Ascending aorta (tissue), 2 donors: Measurements from ENCODE around the gene PTPRK. TPM values are rescaled to one million over a fixed set of nuclear protein-coding genes. Genes with fewer than 3 reads are reported as not detected.

Source experiments
- DNase-seq, 2 donors: peaks; one replicate each; pipeline ENCODE4 v3.0.0-alpha.2; 2019; ENCODE audit warnings: low spot score in 2 of 2
- H3K27ac ChIP-seq, 2 donors: fragments of 200-600 bp; sonication (generic); one replicate each; pipeline ENCODE4 v1.5.1; 2016 to 2017; ENCODE audit warnings: mild to moderate bottlenecking in 1 of 2
- H3K27me3 ChIP-seq: fragments of 200-600 bp; sonication (generic); one replicate; pipeline ENCODE4 v1.5.1; 2017
- H3K36me3 ChIP-seq, 2 donors: fragments of 200-600 bp; sonication (generic); one replicate each; pipeline ENCODE4 v1.5.1; 2016
- H3K4me1 ChIP-seq, 2 donors: fragments of 200-600 bp; sonication (generic); one replicate each; pipeline ENCODE4 v1.5.1; 2016 to 2017; ENCODE audit warnings: mild to moderate bottlenecking in 1 of 2
- H3K4me3 ChIP-seq, 2 donors: fragments of 200-600 bp; sonication (generic); one replicate each; pipeline ENCODE4 v1.5.1; 2016 to 2017; ENCODE audit warnings: mild to moderate bottlenecking in 1 of 2
- H3K9me3 ChIP-seq, 2 donors: fragments of 200-600 bp; sonication (generic); one replicate each; pipeline ENCODE4 v1.5.1; 2016
- CTCF ChIP-seq, 3 experiments: fragments of 200-600 bp in 2 of 3; fragments of 450-650 bp in 1 of 3; sonication (generic) in 2 of 3; IDR thresholded peaks; one replicate each; pipeline ENCODE4 v1.5.1; 2016 to 2019; ENCODE audit warnings: antibody characterized with exemption in 3 of 3, mild to moderate bottlenecking in 1 of 3, moderate library complexity in 1 of 3
- intact Hi-C: fragments of 100-400 bp; cut with DNase I; formaldehyde crosslinking; loops from one replicate; pipeline ENCODE4 v1.15.1; 2023
- total RNA-seq: library from RNA; depleted of rRNA; stranded (reverse); fragments of >200 nt; gene quantifications from one replicate; pipeline ENCODE4 v1.1.0, GENCODE V29; 2016

The PTPRK gene
- total RNA-seq, 1 donor from 2014 or later, result 73.1 TPM

- Histone ChIP-seq H3K27me3 (no peaks in the 10 kb centered on the region), H3K4me1 (no peaks in the 10 kb centered on the region), H3K4me3 (no peak overlapping the region), H3K9me3 (no peaks in the 10 kb centered on the region), H3K36me3 (no peaks in the 10 kb centered on the region), H3K27ac (no peak overlapping the region)
- intact Hi-C loops, result no loop called here
- no peak for DNase-seq
- no peak for TF ChIP-seq CTCF (IDR thresholded peaks at IDR 0.05)
These were observed 197.4 kb downstream of the PTPRK start for GRCh38 chr6:128323011-128323410.

DNA sequence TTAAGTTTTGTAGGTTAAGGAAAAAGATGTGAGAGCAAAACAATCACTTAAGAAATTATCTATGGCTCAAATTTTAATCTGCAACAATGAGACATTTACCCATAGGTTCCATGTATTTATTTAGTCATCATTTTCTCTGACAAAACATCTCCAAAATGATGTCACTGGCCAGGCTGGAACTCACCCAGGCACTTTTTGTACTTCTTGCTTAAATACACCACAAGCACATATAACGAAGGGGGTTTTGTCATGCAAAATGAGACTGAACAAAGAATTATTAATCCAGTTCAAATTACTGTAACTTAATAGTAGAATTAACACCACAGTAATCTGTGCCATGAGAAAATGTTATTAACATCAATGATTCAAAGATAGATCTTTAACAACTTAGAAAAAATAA lies 200.5 kb downstream of the PTPRK start:
- Histone ChIP-seq H3K36me3 (no peaks in the 10 kb centered on the region), H3K27ac (no peak overlapping the region), H3K9me3 (no peaks in the 10 kb centered on the region), H3K4me3 (no peak overlapping the region), H3K27me3 (no peaks in the 10 kb centered on the region), H3K4me1 (no peaks in the 10 kb centered on the region)
- intact Hi-C loops, result no loop called here
- no peak for DNase-seq
- no peak for TF ChIP-seq CTCF (IDR thresholded peaks at IDR 0.05)

- Histone ChIP-seq H3K27ac (no peak overlapping the region), H3K36me3 (no peaks in the 10 kb centered on the region), H3K4me3 (no peak overlapping the region), H3K4me1 (no peaks in the 10 kb centered on the region), H3K9me3 (no peaks in the 10 kb centered on the region), H3K27me3 (no peaks in the 10 kb centered on the region)
- TF ChIP-seq CTCF (IDR thresholded peaks at IDR 0.05), result no peak
- DNase-seq, result no peak
- intact Hi-C loops, result no loop called here
These were observed 201.2 kb downstream of the PTPRK start for GRCh38 chr6:128319157-128319556.

DNA sequence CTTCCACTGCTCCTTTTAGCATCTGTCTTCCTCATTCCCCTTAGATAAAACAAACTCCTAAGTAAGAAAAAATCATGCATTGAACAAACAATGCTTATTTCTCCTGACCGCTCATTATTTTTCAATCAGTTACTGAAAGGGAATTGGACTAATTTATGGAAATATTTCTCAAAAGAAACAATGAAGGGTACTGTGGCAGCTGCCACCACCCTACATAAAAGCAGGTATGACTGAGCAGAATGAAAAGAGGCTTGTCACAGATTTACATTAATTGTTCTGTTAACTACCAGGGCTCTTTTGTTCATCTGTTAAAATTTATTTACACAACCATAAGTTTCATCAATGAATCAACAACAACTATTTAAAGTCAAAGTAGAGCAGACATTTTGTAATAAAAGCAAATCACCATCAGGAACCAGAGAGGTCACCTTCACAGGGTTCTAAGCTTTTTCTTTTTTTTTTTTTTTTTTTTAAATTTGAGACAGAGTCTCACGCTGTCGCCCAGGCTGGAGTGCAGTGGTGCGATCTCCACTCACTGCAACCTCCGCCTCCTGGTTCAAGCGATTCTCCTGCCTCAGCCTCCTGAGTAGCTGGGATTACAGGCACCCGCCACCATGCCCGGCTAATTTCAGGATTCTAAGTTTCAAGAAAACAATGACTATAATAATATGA lies 204.0 kb downstream of the PTPRK start:
- no peaks in the 10 kb centered on the region for H3K4me1 ChIP-seq
- DNase-seq, result no peak
- TF ChIP-seq CTCF (IDR thresholded peaks at IDR 0.05), result no peak
- H3K27ac ChIP-seq, result no peak overlapping the region
- no peaks in the 10 kb centered on the region for H3K27me3 ChIP-seq
- no peaks in the 10 kb centered on the region for H3K9me3 ChIP-seq
- H3K4me3 ChIP-seq, result no peak overlapping the region
- H3K36me3 ChIP-seq, result no peaks in the 10 kb centered on the region
- intact Hi-C loops, result no loop called here

DNA sequence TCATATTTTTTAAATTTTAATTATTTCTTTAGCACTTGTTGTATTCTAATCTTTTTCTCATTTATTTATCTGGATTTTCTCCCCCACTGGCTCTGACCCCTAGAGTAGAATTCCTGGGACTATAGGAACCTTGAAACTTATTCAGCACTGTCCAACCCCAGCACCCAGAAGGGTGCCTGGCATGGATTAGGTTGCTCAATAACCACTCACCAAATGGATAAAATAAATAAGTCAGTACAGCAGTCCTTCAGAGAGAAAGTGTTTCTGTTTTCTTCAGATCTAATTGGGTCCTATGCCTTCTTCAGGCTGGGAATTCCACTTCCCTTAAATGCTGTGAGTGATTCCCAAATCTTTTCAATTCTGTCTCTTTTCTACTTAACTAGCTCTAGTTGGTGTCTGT lies 206.2 kb downstream of the PTPRK start:
- intact Hi-C loops, result no loop called here
- Histone ChIP-seq H3K4me3 (no peak overlapping the region), H3K27ac (no peak overlapping the region), H3K36me3 (no peaks in the 10 kb centered on the region), H3K27me3 (no peaks in the 10 kb centered on the region), H3K4me1 (no peaks in the 10 kb centered on the region), H3K9me3 (no peaks in the 10 kb centered on the region)
- TF ChIP-seq CTCF (IDR thresholded peaks at IDR 0.05), result no peak
- DNase-seq, result no peak
